Ovary (tissue), 3 donors: Measurements from ENCODE around the gene SLC43A2.

Experiments used
- CTCF ChIP-seq, 3 donors: fragments of 450-650 bp in 2 of 3; fragments of 200-600 bp in 1 of 3; IDR thresholded peaks; one replicate each; pipeline versions ENCODE4 v1.5.1 to v1.8.0; 2016 to 2022; ENCODE audit warnings: antibody characterized with exemption in 3 of 3, mild to moderate bottlenecking in 1 of 3
- POLR2A ChIP-seq: fragments of 450-650 bp; IDR thresholded peaks from one replicate; pipeline ENCODE4 v1.6.1; 2017; ENCODE audit warnings: antibody characterized with exemption, mild to moderate bottlenecking, moderate library complexity
- donor health status: DM: no; HTN: no; CAD: no.

DNA sequence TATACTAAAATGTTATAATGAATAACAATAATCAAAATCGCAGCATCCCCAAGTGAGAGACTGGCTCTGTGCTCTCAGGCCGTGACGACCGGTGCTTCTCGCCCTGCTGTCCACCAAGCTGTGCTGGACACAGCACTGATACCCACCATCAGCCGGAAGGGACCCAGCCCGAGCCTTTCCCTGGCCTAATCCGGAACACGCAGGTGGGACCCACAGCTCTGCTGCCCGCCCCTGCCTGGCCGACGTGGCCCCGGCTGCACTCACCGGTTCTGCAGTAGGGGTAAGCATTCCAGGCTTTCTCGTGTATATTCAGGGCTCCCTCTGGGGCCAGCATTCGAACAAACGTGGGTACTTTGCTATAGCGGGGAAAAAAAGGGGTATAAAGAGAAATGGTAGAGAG, 80.6 kb downstream of the SLC43A2 start:
- TF ChIP-seq CTCF (IDR thresholded peaks at IDR 0.05) (no peak), POLR2A (no peak)
